Measurements from ENCODE around the gene YJEFN3.

The YJEFN3 gene

GRCh38 chr19:19495614-19496603, 32.8 kb upstream of the YJEFN3 start:
- in situ Hi-C loops (cut with HindIII; ENCODE audit: low pct_ligation_motif_present, low pct_unique_long_range_greater_than_20kb, low sequenced_read_pairs), result no loop called here
- DNase-seq, result no peak

- in situ Hi-C loops (cut with HindIII; ENCODE audit: low pct_ligation_motif_present, low pct_unique_long_range_greater_than_20kb, low sequenced_read_pairs), result no loop called here
- DNase-seq, result no peak
Measured at GRCh38 chr19:19498255-19498991, 30.3 kb upstream of the YJEFN3 start.

GRCh38 chr19:19499272-19499995, 29.3 kb upstream of the YJEFN3 start:
- DNase-seq, result no peak
- in situ Hi-C loops (cut with HindIII; ENCODE audit: low pct_ligation_motif_present, low pct_unique_long_range_greater_than_20kb, low sequenced_read_pairs), result no loop called here

GRCh38 chr19:19500975-19501644, 27.6 kb upstream of the YJEFN3 start:
- in situ Hi-C loops (cut with HindIII; ENCODE audit: low pct_ligation_motif_present, low pct_unique_long_range_greater_than_20kb, low sequenced_read_pairs), result no loop called here
- no peak for DNase-seq

- in situ Hi-C loops (cut with HindIII; ENCODE audit: low pct_ligation_motif_present, low pct_unique_long_range_greater_than_20kb, low sequenced_read_pairs), result no loop called here
- no peak for DNase-seq
Measured at GRCh38 chr19:19501798-19502197, 26.9 kb upstream of the YJEFN3 start.

- DNase-seq, result no peak
- in situ Hi-C loops (cut with HindIII; ENCODE audit: low pct_ligation_motif_present, low pct_unique_long_range_greater_than_20kb, low sequenced_read_pairs), result no loop called here
Measured at GRCh38 chr19:19502281-19502680, 26.4 kb upstream of the YJEFN3 start.

- in situ Hi-C loops (cut with HindIII; ENCODE audit: low pct_ligation_motif_present, low pct_unique_long_range_greater_than_20kb, low sequenced_read_pairs), result no loop called here
- no peak for DNase-seq
Measured at GRCh38 chr19:19502808-19503602, 25.7 kb upstream of the YJEFN3 start.

- in situ Hi-C loops (cut with HindIII; ENCODE audit: low pct_ligation_motif_present, low pct_unique_long_range_greater_than_20kb, low sequenced_read_pairs), result no loop called here
- DNase-seq, result no peak
Measured at GRCh38 chr19:19504754-19505668, 23.7 kb upstream of the YJEFN3 start.

GRCh38 chr19:19505669-19506326, 22.9 kb upstream of the YJEFN3 start:
- DNase-seq, result no peak
- in situ Hi-C loops (cut with HindIII; ENCODE audit: low pct_ligation_motif_present, low pct_unique_long_range_greater_than_20kb, low sequenced_read_pairs), result no loop called here

- DNase-seq, result no peak
- in situ Hi-C loops (cut with HindIII; ENCODE audit: low pct_ligation_motif_present, low pct_unique_long_range_greater_than_20kb, low sequenced_read_pairs), result no loop called here
Measured at GRCh38 chr19:19506592-19506991, 22.1 kb upstream of the YJEFN3 start.

GRCh38 chr19:19507354-19507753, 21.4 kb upstream of the YJEFN3 start:
- in situ Hi-C loops (cut with HindIII; ENCODE audit: low pct_ligation_motif_present, low pct_unique_long_range_greater_than_20kb, low sequenced_read_pairs), result no loop called here

GRCh38 chr19:19508217-19508616, 20.5 kb upstream of the YJEFN3 start:
- in situ Hi-C loops (cut with HindIII; ENCODE audit: low pct_ligation_motif_present, low pct_unique_long_range_greater_than_20kb, low sequenced_read_pairs), result no loop called here
- DNase-seq, result no peak

More at GRCh38 chr19:19507354-19507753, 21.4 kb upstream of the YJEFN3 start:
- no peak for DNase-seq

GRCh38 chr19:19510432-19510831, 18.3 kb upstream of the YJEFN3 start:
- in situ Hi-C loops (cut with HindIII; ENCODE audit: low pct_ligation_motif_present, low pct_unique_long_range_greater_than_20kb, low sequenced_read_pairs), result no loop called here
- DNase-seq, result no peak

GRCh38 chr19:19513682-19514081, 15.0 kb upstream of the YJEFN3 start:
- no peak for DNase-seq
- in situ Hi-C loops (cut with HindIII; ENCODE audit: low pct_ligation_motif_present, low pct_unique_long_range_greater_than_20kb, low sequenced_read_pairs), result no loop called here

- DNase-seq, result no peak
- in situ Hi-C loops (cut with HindIII; ENCODE audit: low pct_ligation_motif_present, low pct_unique_long_range_greater_than_20kb, low sequenced_read_pairs), result no loop called here
Measured at GRCh38 chr19:19514215-19514657, 14.5 kb upstream of the YJEFN3 start.

- in situ Hi-C loops (cut with HindIII; ENCODE audit: low pct_ligation_motif_present, low pct_unique_long_range_greater_than_20kb, low sequenced_read_pairs), result no loop called here
- no peak for DNase-seq
Measured at GRCh38 chr19:19514881-19515641, 13.7 kb upstream of the YJEFN3 start, which contains the start of gene TSSK6. Gene TSSK6 (minus strand): TSS chr19:19515548. CDS start chr19:19515427, 121 bp downstream.

Measured in ACHN (cell line).